ENCODE results near the gene YWHAB.

DNA sequence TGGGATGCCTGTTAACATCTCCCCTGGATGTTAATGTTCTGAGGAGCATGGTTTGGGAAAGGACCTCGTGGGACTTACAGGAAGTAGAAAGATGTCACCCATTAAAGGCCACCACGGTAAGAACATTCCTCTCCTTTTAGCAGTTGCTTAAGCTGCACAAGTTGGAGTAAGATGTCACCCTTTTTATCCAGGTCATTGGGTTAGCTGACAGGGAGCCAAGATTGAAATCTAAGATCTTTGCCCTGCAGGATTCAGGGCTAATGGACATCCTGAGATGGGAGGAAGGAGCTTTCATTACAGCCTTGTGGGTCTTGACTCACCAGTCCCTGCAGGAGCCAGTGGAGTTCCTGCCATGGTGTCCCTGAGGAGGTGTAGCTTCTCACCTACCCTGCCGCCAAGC lies 46.4 kb downstream of the YWHAB start:
- TF ChIP-seq ZNF274 (IDR thresholded peaks at IDR 0.05; ENCODE audit: low read depth, low read length) (no peak), YY1 (IDR thresholded peaks at IDR 0.05; ENCODE audit: insufficient read depth, insufficient read length) (no peak)
